Activated naive CD4-positive, alpha-beta T cell (primary cell): ENCODE measurements around the gene ZSCAN20.
"Not testable (repeated sequence)": the region's sequence is repeated elsewhere in the genome, so short reads cannot be mapped to it uniquely, and the experiment has no call there.

Experiments
- DNase-seq, 4 experiments: peaks; one replicate each; lab custom pipeline; 2025; lab: John Stamatoyannopoulos, UW

Gene ZSCAN20

GRCh38 chr1:33488624-33489023, 16.2 kb downstream of the ZSCAN20 start:
- DNase-seq = no peak

GRCh38 chr1:33494929-33495328, 22.5 kb downstream of the ZSCAN20 start:
- no peak for DNase-seq

GRCh38 chr1:33497410-33497809, 25.0 kb downstream of the ZSCAN20 start:
- no peak for DNase-seq

- no peak for DNase-seq
Measured at GRCh38 chr1:33500547-33500946, 28.1 kb downstream of the ZSCAN20 start.

- DNase-seq = no peak
Measured at GRCh38 chr1:33501309-33501708, 28.9 kb downstream of the ZSCAN20 start.

GRCh38 chr1:33501774-33502173, 29.3 kb downstream of the ZSCAN20 start:
- DNase-seq = no peak

GRCh38 chr1:33502726-33503125, 30.3 kb downstream of the ZSCAN20 start:
- no peak for DNase-seq

GRCh38 chr1:33503506-33503905, 31.1 kb downstream of the ZSCAN20 start:
- DNase-seq = no peak

GRCh38 chr1:33507661-33508060, 35.2 kb downstream of the ZSCAN20 start:
- DNase-seq = no peak

GRCh38 chr1:33508151-33508550, 35.7 kb downstream of the ZSCAN20 start:
- DNase-seq = no peak

- DNase-seq = not testable (repeated sequence)
Measured at GRCh38 chr1:33509276-33509675, 36.8 kb downstream of the ZSCAN20 start.

GRCh38 chr1:33512226-33513011, 40.0 kb downstream of the ZSCAN20 start:
- DNase-seq = no peak

GRCh38 chr1:33515112-33515511, 42.7 kb downstream of the ZSCAN20 start:
- no peak for DNase-seq

GRCh38 chr1:33515607-33516006, 43.2 kb downstream of the ZSCAN20 start:
- no peak for DNase-seq

- no peak for DNase-seq
Measured at GRCh38 chr1:33516428-33516827, 44.0 kb downstream of the ZSCAN20 start.

GRCh38 chr1:33516891-33517567, 44.6 kb downstream of the ZSCAN20 start:
- no peak for DNase-seq

- DNase-seq = no peak
Measured at GRCh38 chr1:33517596-33518250, 45.3 kb downstream of the ZSCAN20 start.

- DNase-seq = no peak
Measured at GRCh38 chr1:33519240-33519884, 46.9 kb downstream of the ZSCAN20 start.

- no peak for DNase-seq
Measured at GRCh38 chr1:33524586-33524985, 52.1 kb downstream of the ZSCAN20 start.

- no peak for DNase-seq
Measured at GRCh38 chr1:33527934-33528333, 55.5 kb downstream of the ZSCAN20 start.

- no peak for DNase-seq
Measured at GRCh38 chr1:33529957-33530356, 57.5 kb downstream of the ZSCAN20 start.

- no peak for DNase-seq
Measured at GRCh38 chr1:33532250-33532649, 59.8 kb downstream of the ZSCAN20 start.

- DNase-seq = no peak
Measured at GRCh38 chr1:33532936-33533335, 60.5 kb downstream of the ZSCAN20 start.
